B cell (primary cell): Measurements from ENCODE around the gene CACNA1H. TPM values are rescaled to one million over a fixed set of nuclear protein-coding genes. Genes with fewer than 3 reads are reported as not detected.

Source experiments
- ATAC-seq: fragments of 200-7000 bp; cut with Tn5 transposase; one replicate; pipeline ENCODE4 v1.10.0; 2021; ENCODE audit warnings: low read depth, mild to moderate bottlenecking, moderate number of reproducible peaks, moderate library complexity
- CTCF ChIA-PET: fragments of 350-600 bp; sonication (Branson Sonifier 250); formaldehyde crosslinking; loops from one replicate; lab custom pipeline; 2021; ENCODE audit warnings: antibody characterized with exemption, inconsistent platforms; lab: Charles Lee
- POLR2A ChIA-PET: fragments of 350-600 bp; sonication (Branson Sonifier 250); formaldehyde crosslinking; loops from one replicate; lab custom pipeline; 2021; ENCODE audit warnings: antibody characterized with exemption; lab: Charles Lee
- DNase-seq: peaks from one replicate; pipeline ENCODE4 v3.0.0; 2013
- H2AFZ ChIP-seq: 2 replicates; pipeline ENCODE4 v1.6.1; 2012; ENCODE audit warnings: mild to moderate bottlenecking, low read depth, low read length; ENCODE audit not compliant: insufficient read depth, poor library complexity, severe bottlenecking
- H3K27ac ChIP-seq, 2 donors: 1 replicate in 1 of 2; 2 replicates in 1 of 2; pipeline ENCODE4 v1.5.1; 2012 to 2013; ENCODE audit warnings: low read length in 2 of 2, mild to moderate bottlenecking in 2 of 2, moderate library complexity in 1 of 2
- H3K27me3 ChIP-seq, 4 experiments: fragments of 200-600 bp in 1 of 4; sonication (generic) in 1 of 4; replicated peaks in 1 of 4; 1 replicate in 2 of 4; 2 replicates in 2 of 4; pipeline versions ENCODE4 v1.6.1 to v1.7.0; 2013 to 2016; ENCODE audit warnings: low read length in 3 of 4, mild to moderate bottlenecking in 2 of 4, mixed read lengths in 1 of 4, moderate library complexity in 1 of 4; ENCODE audit not compliant: insufficient read depth in 4 of 4, control insufficient read depth in 3 of 4; ENCODE audit errors: control extremely low read depth in 1 of 4
- H3K36me3 ChIP-seq, 2 experiments: replicated peaks in 1 of 2; 1 replicate in 1 of 2; 2 replicates in 1 of 2; pipeline versions ENCODE4 v1.6.1 to v1.7.1; 2013; ENCODE audit warnings: low read length in 1 of 2; ENCODE audit not compliant: insufficient read depth in 2 of 2, control insufficient read depth in 1 of 2; ENCODE audit errors: control extremely low read depth in 1 of 2, extremely low read depth in 1 of 2
- H3K4me1 ChIP-seq, 2 donors: fragments of 200-600 bp in 1 of 2; sonication (generic) in 1 of 2; 1 replicate in 1 of 2; 2 replicates in 1 of 2; pipeline versions ENCODE4 v1.5.1 to v1.6.1; 2013 to 2017; ENCODE audit warnings: low read length in 2 of 2; ENCODE audit not compliant: control insufficient read depth in 2 of 2, insufficient read depth in 2 of 2
- H3K4me2 ChIP-seq: replicated peaks from 2 replicates; pipeline ENCODE3; 2012; ENCODE audit warnings: mild to moderate bottlenecking, low read depth, low read length; ENCODE audit not compliant: poor library complexity, severe bottlenecking
- H3K4me3 ChIP-seq, 5 experiments: fragments of 200-600 bp in 1 of 5; sonication (generic) in 1 of 5; 1 replicate in 3 of 5; 2 replicates in 2 of 5; pipeline versions ENCODE4 v1.5.1 to v1.7.0; 2011 to 2016; ENCODE audit warnings: low read length in 4 of 5, mild to moderate bottlenecking in 4 of 5, low read depth in 2 of 5, control low read depth in 1 of 5, moderate library complexity in 1 of 5; ENCODE audit not compliant: insufficient read depth in 1 of 5; ENCODE audit errors: control extremely low read depth in 1 of 5, extremely low read depth in 1 of 5
- H3K79me2 ChIP-seq: fragments of 200-600 bp; sonication (generic); one replicate; pipeline ENCODE4 v1.6.0; 2016; ENCODE audit warnings: low read length; ENCODE audit not compliant: control insufficient read depth, insufficient read depth
- H3K9ac ChIP-seq: fragments of 200-600 bp; sonication (generic); 2 replicates; pipeline ENCODE4 v1.6.1; 2017; ENCODE audit warnings: mild to moderate bottlenecking, low read length, moderate library complexity
- H3K9me3 ChIP-seq, 3 donors: one replicate each; pipeline versions ENCODE4 v1.6.1 to v1.7.1; 2013; ENCODE audit warnings: low read length in 2 of 3; ENCODE audit not compliant: control insufficient read depth in 2 of 3, insufficient read depth in 1 of 3; ENCODE audit errors: control extremely low read depth in 1 of 3
- H4K20me1 ChIP-seq: 2 replicates; pipeline ENCODE4 v1.6.0; 2012; ENCODE audit warnings: mild to moderate bottlenecking, low read length; ENCODE audit not compliant: insufficient read depth, control insufficient read depth, poor library complexity, severe bottlenecking
- H3K27ac Mint-ChIP-seq: one replicate; pipeline ENCODE4 v1.8.0; 2021; ENCODE audit warnings: mixed read lengths
- H3K27me3 Mint-ChIP-seq: one replicate; pipeline ENCODE4 v1.8.0; 2021; ENCODE audit warnings: mixed read lengths
- H3K4me1 Mint-ChIP-seq: one replicate; pipeline ENCODE4 v1.8.0; 2021; ENCODE audit warnings: mixed read lengths
- H3K4me3 Mint-ChIP-seq: one replicate; pipeline ENCODE4 v1.8.0; 2021; ENCODE audit warnings: mixed read lengths
- H3K9me3 Mint-ChIP-seq: one replicate; pipeline ENCODE4 v1.8.0; 2022; ENCODE audit warnings: mixed read lengths; ENCODE audit not compliant: insufficient read depth
- CTCF ChIP-seq: fragments of 200-600 bp; IDR thresholded peaks from one replicate; pipeline ENCODE4 v1.8.0; 2022; ENCODE audit warnings: antibody characterized with exemption, mild to moderate bottlenecking
- EZH2 ChIP-seq: IDR thresholded peaks from 2 replicates; pipeline ENCODE4 v1.6.1; 2012; ENCODE audit warnings: borderline replicate concordance, low read depth, mild to moderate bottlenecking, moderate library complexity, low read length; ENCODE audit not compliant: insufficient read depth, poor library complexity, severe bottlenecking
- WGBS: methylation state at CpG from one replicate; pipeline ENCODE4 v1.1.5; 2013; ENCODE audit warnings: missing lambda C conversion rate; ENCODE audit not compliant: insufficient coverage; 5-methylcytosine and 5-hydroxymethylcytosine counted together
- intact Hi-C: fragments of 100-400 bp; cut with micrococcal nuclease; formaldehyde crosslinking; loops from one replicate; pipeline ENCODE4 v1.10.0; 2022
- polyA plus RNA-seq: library from polyadenylated mRNA; depleted of rRNA; stranded (reverse); fragments of >200 nt; gene quantifications from 2 replicates; pipeline ENCODE4 v1.2.3, GENCODE V29; 2012
- total RNA-seq, 2 donors: library from RNA; stranded (reverse); fragments of 120-200 nt in 1 of 2; gene quantifications; 1 replicate in 1 of 2; 2 replicates in 1 of 2; pipeline versions ENCODE4 v1.2.3 to v1.2.4, GENCODE V29; 2013 to 2022

CACNA1H gene
- total and polyA plus RNA-seq, 2 donors (not counting 1 experiment from before 2014, with no cell fraction given), result 0.05 to 0.10 TPM

GRCh38 chr16:1145383-1146100 lies 7.4 kb upstream of the CACNA1H start:
- Histone ChIP-seq H4K20me1 (no peaks in the 10 kb centered on the region), H3K9me3 (peaks cover 0 to 40% (median 4%) of the 10 kb centered on the region in 3 donors), H2AFZ (no peak overlapping the region), H3K36me3 (no peaks in the 10 kb centered on the region), H3K4me3 (no peak overlapping the region), H3K4me1 (no peaks in the 10 kb centered on the region), H3K27me3 (peaks cover 0 to 3% (median 0%) of the 10 kb centered on the region in 4 experiments), H3K4me2 (no peak overlapping the region), H3K9ac (no peak overlapping the region), H3K27ac (no peak overlapping the region), H3K79me2 (no peaks in the 10 kb centered on the region)
- no peak for TF ChIP-seq CTCF
- TF ChIP-seq EZH2, result no peak
- DNase-seq, result no peak
- no peak overlapping the region for H3K27ac Mint-ChIP-seq
- ChIA-PET CTCF (interaction anchor here (0.6 kb wide), 1 partner anchor 1739 kb away, joined by 3 read pairs; no protein-coding TSS in a partner anchor), POLR2A (no interaction called here)
- H3K4me1 Mint-ChIP-seq, result no peaks in the 10 kb centered on the region
- WGBS, result 78% methylated on average over 25 of the region's 30 CpGs
- peaks cover 3% of the 10 kb centered on the region for H3K9me3 Mint-ChIP-seq
- no peak overlapping the region for H3K4me3 Mint-ChIP-seq
- intact Hi-C loops, result no loop called here
- peaks cover 10% of the 10 kb centered on the region for H3K27me3 Mint-ChIP-seq
- no peak for ATAC-seq

GRCh38 chr16:1146409-1146808 lies 6.5 kb upstream of the CACNA1H start:
- Mint-ChIP-seq H3K27me3 (peaks cover 10% of the 10 kb centered on the region), H3K4me1 (no peaks in the 10 kb centered on the region), H3K27ac (no peak overlapping the region), H3K4me3 (no peak overlapping the region), H3K9me3 (peaks cover 3% of the 10 kb centered on the region)
- H3K4me2 ChIP-seq, result no peak overlapping the region
- peaks cover 0 to 43% (median 4%) of the 10 kb centered on the region in 3 donors for H3K9me3 ChIP-seq
- no peaks in the 10 kb centered on the region for H3K79me2 ChIP-seq
- POLR2A ChIA-PET, result no interaction called here
- H2AFZ ChIP-seq, result no peak overlapping the region
- CTCF ChIA-PET, result no interaction called here
- DNase-seq, result no peak
- ATAC-seq, result no peak
- no peaks in the 10 kb centered on the region for H3K4me1 ChIP-seq
- intact Hi-C loops, result no loop called here
- no peak overlapping the region for H3K4me3 ChIP-seq
- no peak overlapping the region for H3K27ac ChIP-seq
- no peak overlapping the region for H3K9ac ChIP-seq
- no peaks in the 10 kb centered on the region for H3K36me3 ChIP-seq
- TF ChIP-seq EZH2, result no peak
- no peak for TF ChIP-seq CTCF
- H3K27me3 ChIP-seq, result peaks cover 0 to 3% (median 0%) of the 10 kb centered on the region in 4 experiments
- 72% methylated on average over 12 of the region's 16 CpGs for WGBS
- no peaks in the 10 kb centered on the region for H4K20me1 ChIP-seq
